Measurements from ENCODE around the gene TPCN1. TPM values are rescaled to one million over a fixed set of nuclear protein-coding genes. Genes with fewer than 3 reads are reported as not detected.

The TPCN1 gene
- total RNA-seq, 1 donor from 2014 or later, result 55.6 TPM

DNA sequence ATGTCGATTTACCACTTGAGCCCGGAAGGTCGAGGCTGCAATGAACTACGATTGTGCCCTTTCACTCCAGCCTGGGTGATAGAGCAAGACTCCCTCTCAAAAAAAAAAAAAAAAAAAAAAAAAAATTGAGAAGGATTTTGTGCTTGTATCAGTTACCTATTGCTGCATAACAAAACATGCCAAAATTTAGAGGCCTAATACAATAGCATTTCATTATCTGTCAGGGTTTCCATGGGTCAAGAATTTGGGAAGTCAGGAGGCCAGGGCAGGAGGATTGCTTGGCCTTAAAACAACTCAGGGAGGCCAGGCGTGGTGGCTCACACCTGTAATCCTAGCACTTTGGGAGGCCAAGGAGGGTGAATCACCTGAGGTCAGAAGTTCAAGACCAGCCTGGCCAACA, 118.3 kb downstream of the TPCN1 start:
- no peak for DNase-seq (ENCODE audit: extremely low spot score, unreplicated experiment)
- H3K9me3 Mint-ChIP-seq, result no peaks in the 10 kb centered on the region
- peaks cover 2% of the 10 kb centered on the region for H3K4me1 Mint-ChIP-seq (ENCODE audit: unreplicated experiment)
- no peak overlapping the region for H3K4me3 Mint-ChIP-seq
- TF ChIP-seq, protein P1, sequence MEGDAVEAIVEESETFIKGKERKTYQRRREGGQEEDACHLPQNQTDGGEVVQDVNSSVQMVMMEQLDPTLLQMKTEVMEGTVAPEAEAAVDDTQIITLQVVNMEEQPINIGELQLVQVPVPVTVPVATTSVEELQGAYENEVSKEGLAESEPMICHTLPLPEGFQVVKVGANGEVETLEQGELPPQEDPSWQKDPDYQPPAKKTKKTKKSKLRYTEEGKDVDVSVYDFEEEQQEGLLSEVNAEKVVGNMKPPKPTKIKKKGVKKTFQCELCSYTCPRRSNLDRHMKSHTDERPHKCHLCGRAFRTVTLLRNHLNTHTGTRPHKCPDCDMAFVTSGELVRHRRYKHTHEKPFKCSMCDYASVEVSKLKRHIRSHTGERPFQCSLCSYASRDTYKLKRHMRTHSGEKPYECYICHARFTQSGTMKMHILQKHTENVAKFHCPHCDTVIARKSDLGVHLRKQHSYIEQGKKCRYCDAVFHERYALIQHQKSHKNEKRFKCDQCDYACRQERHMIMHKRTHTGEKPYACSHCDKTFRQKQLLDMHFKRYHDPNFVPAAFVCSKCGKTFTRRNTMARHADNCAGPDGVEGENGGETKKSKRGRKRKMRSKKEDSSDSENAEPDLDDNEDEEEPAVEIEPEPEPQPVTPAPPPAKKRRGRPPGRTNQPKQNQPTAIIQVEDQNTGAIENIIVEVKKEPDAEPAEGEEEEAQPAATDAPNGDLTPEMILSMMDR (conservative IDR thresholded peaks at IDR 0.05), result no peak
- H3K36me3 Mint-ChIP-seq, result no peaks in the 10 kb centered on the region
- H3K27ac Mint-ChIP-seq, result no peak overlapping the region
- H3K27me3 Mint-ChIP-seq, result peaks cover 17% of the 10 kb centered on the region

GRCh38 chr12:113340061-113340460, 118.8 kb downstream of the TPCN1 start:
- TF ChIP-seq, protein P1 (conservative IDR thresholded peaks at IDR 0.05), result no peak
- no peaks in the 10 kb centered on the region for H3K9me3 Mint-ChIP-seq
- no peak overlapping the region for H3K4me3 Mint-ChIP-seq
- H3K36me3 Mint-ChIP-seq, result no peaks in the 10 kb centered on the region
- H3K27me3 Mint-ChIP-seq, result peaks cover 15% of the 10 kb centered on the region
- no peak for DNase-seq (ENCODE audit: extremely low spot score, unreplicated experiment)
- H3K4me1 Mint-ChIP-seq (ENCODE audit: unreplicated experiment), result no peaks in the 10 kb centered on the region
- H3K27ac Mint-ChIP-seq, result no peak overlapping the region

GRCh38 chr12:113341535-113341934, 120.3 kb downstream of the TPCN1 start:
- Mint-ChIP-seq H3K4me3 (no peak overlapping the region), H3K27ac (no peak overlapping the region), H3K27me3 (peaks cover 17% of the 10 kb centered on the region), H3K36me3 (no peaks in the 10 kb centered on the region), H3K4me1 (ENCODE audit: unreplicated experiment) (no peaks in the 10 kb centered on the region), H3K9me3 (no peaks in the 10 kb centered on the region)
- TF ChIP-seq, protein P1 (conservative IDR thresholded peaks at IDR 0.05), result no peak
- no peak for DNase-seq (ENCODE audit: extremely low spot score, unreplicated experiment)

- H3K36me3 Mint-ChIP-seq, result no peaks in the 10 kb centered on the region
- DNase-seq (ENCODE audit: extremely low spot score, unreplicated experiment), result no peak
These were observed 124.1 kb downstream of the TPCN1 start for GRCh38 chr12:113345318-113345717.

GRCh38 chr12:113346353-113346752, 125.1 kb downstream of the TPCN1 start:
- no peaks in the 10 kb centered on the region for H3K36me3 Mint-ChIP-seq
- no peaks in the 10 kb centered on the region for H3K4me1 Mint-ChIP-seq (ENCODE audit: unreplicated experiment)
- no peak for DNase-seq (ENCODE audit: extremely low spot score, unreplicated experiment)
- TF ChIP-seq, protein P1 (conservative IDR thresholded peaks at IDR 0.05), result no peak
- no peaks in the 10 kb centered on the region for H3K9me3 Mint-ChIP-seq
- no peak overlapping the region for H3K27ac Mint-ChIP-seq
- no peak overlapping the region for H3K4me3 Mint-ChIP-seq
- H3K27me3 Mint-ChIP-seq, result peaks cover 14% of the 10 kb centered on the region

More at GRCh38 chr12:113345318-113345717, 124.1 kb downstream of the TPCN1 start:
- no peaks in the 10 kb centered on the region for H3K9me3 Mint-ChIP-seq
- TF ChIP-seq, protein P1 (conservative IDR thresholded peaks at IDR 0.05), result no peak
- H3K4me1 Mint-ChIP-seq (ENCODE audit: unreplicated experiment), result no peaks in the 10 kb centered on the region
- H3K27ac Mint-ChIP-seq, result no peak overlapping the region
- no peak overlapping the region for H3K4me3 Mint-ChIP-seq
- H3K27me3 Mint-ChIP-seq, result peaks cover 17% of the 10 kb centered on the region

- TF ChIP-seq, protein P1 (conservative IDR thresholded peaks at IDR 0.05), result no peak
- Mint-ChIP-seq H3K27ac (no peak overlapping the region), H3K4me1 (ENCODE audit: unreplicated experiment) (no peaks in the 10 kb centered on the region), H3K36me3 (no peaks in the 10 kb centered on the region), H3K9me3 (no peaks in the 10 kb centered on the region), H3K27me3 (peaks cover 10% of the 10 kb centered on the region), H3K4me3 (no peak overlapping the region)
- no peak for DNase-seq (ENCODE audit: extremely low spot score, unreplicated experiment)
These were observed 125.8 kb downstream of the TPCN1 start for GRCh38 chr12:113347107-113347506.

All from type B pancreatic cell (in vitro differentiated cells).